Measurements from ENCODE around the gene CDC42EP4.

DNA sequence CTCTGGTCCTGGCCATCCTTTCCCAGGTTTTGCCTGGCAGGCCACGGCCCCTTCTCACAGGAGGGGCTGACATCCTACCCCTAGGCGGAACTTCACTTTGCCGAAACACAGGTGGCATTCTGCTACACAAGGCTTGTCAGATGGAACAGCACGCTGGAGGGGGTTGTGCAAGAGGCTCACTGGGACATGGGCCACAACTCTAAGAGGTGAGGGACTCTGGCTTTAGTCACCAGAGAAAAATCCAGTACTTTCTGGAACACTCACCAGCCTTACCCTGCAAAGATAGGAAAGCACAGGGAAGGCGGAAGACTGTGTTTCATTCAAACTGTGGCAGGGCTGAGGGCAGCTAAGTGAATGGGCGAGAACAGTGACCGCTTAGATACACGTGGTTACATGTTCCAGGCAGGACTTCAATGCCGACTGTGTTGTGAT is 18.3 kb downstream of the CDC42EP4 start:
- TF ChIP-seq, protein P1, sequence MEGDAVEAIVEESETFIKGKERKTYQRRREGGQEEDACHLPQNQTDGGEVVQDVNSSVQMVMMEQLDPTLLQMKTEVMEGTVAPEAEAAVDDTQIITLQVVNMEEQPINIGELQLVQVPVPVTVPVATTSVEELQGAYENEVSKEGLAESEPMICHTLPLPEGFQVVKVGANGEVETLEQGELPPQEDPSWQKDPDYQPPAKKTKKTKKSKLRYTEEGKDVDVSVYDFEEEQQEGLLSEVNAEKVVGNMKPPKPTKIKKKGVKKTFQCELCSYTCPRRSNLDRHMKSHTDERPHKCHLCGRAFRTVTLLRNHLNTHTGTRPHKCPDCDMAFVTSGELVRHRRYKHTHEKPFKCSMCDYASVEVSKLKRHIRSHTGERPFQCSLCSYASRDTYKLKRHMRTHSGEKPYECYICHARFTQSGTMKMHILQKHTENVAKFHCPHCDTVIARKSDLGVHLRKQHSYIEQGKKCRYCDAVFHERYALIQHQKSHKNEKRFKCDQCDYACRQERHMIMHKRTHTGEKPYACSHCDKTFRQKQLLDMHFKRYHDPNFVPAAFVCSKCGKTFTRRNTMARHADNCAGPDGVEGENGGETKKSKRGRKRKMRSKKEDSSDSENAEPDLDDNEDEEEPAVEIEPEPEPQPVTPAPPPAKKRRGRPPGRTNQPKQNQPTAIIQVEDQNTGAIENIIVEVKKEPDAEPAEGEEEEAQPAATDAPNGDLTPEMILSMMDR (IDR thresholded peaks at IDR 0.05), result no peak
- no peak for TF ChIP-seq POLR2A (IDR thresholded peaks at IDR 0.05)
